ENCODE results near the gene PRL. TPM values are rescaled to one million over a fixed set of nuclear protein-coding genes. Genes with fewer than 3 reads are reported as not detected.

Gene PRL
- total RNA-seq, 1 experiment from 2014 or later, result not detected

DNA sequence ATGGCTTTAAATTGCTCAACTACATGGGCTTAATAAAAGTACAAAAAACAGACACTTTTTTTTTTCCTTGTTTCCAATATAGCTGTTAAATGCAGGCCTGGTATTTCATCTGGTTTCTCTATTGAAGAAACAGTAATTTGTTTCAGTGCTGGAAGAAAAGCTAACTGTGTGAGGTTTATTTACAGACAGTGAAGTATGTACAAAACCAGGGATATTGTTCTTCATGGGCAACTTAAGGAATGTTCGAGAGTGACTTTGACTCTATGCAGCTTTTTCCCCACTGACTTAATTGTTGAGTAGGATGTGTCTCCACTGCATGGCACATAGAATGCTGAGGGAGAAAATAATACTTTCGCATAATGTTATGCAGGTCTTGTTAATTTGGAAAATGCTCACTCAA, 31.0 kb upstream of the PRL start:
- DNase-seq, result no peak
- Histone ChIP-seq H3K14ac (ENCODE audit: insufficient read depth, low read length) (no peak overlapping the region), H3K27ac (ENCODE audit: insufficient read length, low read depth, low read length) (no peak overlapping the region), H2BK15ac (ENCODE audit: low read depth, low read length) (no peak overlapping the region), H2BK120ac (ENCODE audit: low read depth, low read length, poor library complexity, severe bottlenecking) (no peak overlapping the region), H3K56ac (ENCODE audit: insufficient read length, low read depth, low read length) (no peak overlapping the region), H3K23ac (ENCODE audit: insufficient read length, low read depth, low read length) (no peak overlapping the region), H3K79me1 (ENCODE audit: insufficient read depth, low read depth, low read length, poor library complexity, severe bottlenecking) (no peaks in the 10 kb centered on the region), H3K9ac (ENCODE audit: extremely low read depth, insufficient read length, low read length) (no peak overlapping the region), H3K27me3 (ENCODE audit: insufficient read depth, low read length) (no peaks in the 10 kb centered on the region), H3K23me2 (ENCODE audit: insufficient read length, low read depth, low read length, poor library complexity, severe bottlenecking) (no peaks in the 10 kb centered on the region), H2BK12ac (ENCODE audit: insufficient read length, low read depth, low read length) (no peak overlapping the region), H3K18ac (ENCODE audit: insufficient read length, low read depth, low read length) (no peak overlapping the region), H4K5ac (ENCODE audit: insufficient read length, low read depth, low read length) (no peak overlapping the region), H3K4ac (ENCODE audit: low read depth, low read length) (no peak overlapping the region), H3K4me1 (ENCODE audit: insufficient read depth, low read length) (peaks cover 2% of the 10 kb centered on the region; the same call in 1 of the 2 replicates), H2AK5ac (ENCODE audit: insufficient read length, low read length) (no peak overlapping the region), H2BK20ac (ENCODE audit: low read depth, low read length, poor library complexity, severe bottlenecking) (no peak overlapping the region), H2AFZ (ENCODE audit: low read length) (no peak overlapping the region), H3K79me2 (ENCODE audit: insufficient read depth, low read length) (no peaks in the 10 kb centered on the region), H2BK5ac (ENCODE audit: insufficient read length, low read length) (no peak overlapping the region), H4K91ac (ENCODE audit: insufficient read length, low read depth, low read length) (no peak overlapping the region), H3K9me3 (ENCODE audit: control insufficient read depth, low read depth, low read length) (no peaks in the 10 kb centered on the region), H4K8ac (replicated peaks; ENCODE audit: insufficient read length, low read depth, low read length) (no peak overlapping the region), H3K4me2 (ENCODE audit: insufficient read depth, insufficient read length, low read length) (no peak overlapping the region), H4K20me1 (ENCODE audit: control insufficient read depth, insufficient read depth, insufficient read length) (no peaks in the 10 kb centered on the region), H3T11ph (ENCODE audit: low read length) (no peak overlapping the region)
- H3K4me3 Mint-ChIP-seq, result no peak overlapping the region
- TF ChIP-seq, protein P1, sequence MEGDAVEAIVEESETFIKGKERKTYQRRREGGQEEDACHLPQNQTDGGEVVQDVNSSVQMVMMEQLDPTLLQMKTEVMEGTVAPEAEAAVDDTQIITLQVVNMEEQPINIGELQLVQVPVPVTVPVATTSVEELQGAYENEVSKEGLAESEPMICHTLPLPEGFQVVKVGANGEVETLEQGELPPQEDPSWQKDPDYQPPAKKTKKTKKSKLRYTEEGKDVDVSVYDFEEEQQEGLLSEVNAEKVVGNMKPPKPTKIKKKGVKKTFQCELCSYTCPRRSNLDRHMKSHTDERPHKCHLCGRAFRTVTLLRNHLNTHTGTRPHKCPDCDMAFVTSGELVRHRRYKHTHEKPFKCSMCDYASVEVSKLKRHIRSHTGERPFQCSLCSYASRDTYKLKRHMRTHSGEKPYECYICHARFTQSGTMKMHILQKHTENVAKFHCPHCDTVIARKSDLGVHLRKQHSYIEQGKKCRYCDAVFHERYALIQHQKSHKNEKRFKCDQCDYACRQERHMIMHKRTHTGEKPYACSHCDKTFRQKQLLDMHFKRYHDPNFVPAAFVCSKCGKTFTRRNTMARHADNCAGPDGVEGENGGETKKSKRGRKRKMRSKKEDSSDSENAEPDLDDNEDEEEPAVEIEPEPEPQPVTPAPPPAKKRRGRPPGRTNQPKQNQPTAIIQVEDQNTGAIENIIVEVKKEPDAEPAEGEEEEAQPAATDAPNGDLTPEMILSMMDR (conservative IDR thresholded peaks at IDR 0.05), result no peak
- no CpG with 5 or more reads among the region's 2 CpGs for WGBS (ENCODE audit: extremely low coverage, insufficient read length, low lambda C conversion rate)
- H3K27ac Mint-ChIP-seq, result no peak overlapping the region
- no peaks in the 10 kb centered on the region for H3K27me3 Mint-ChIP-seq (ENCODE audit: low read depth)
- peaks cover 9 to 10% of the 10 kb centered on the region in 2 experiments for H3K4me1 Mint-ChIP-seq
- H3K9me3 Mint-ChIP-seq, result no peaks in the 10 kb centered on the region
- no peaks in the 10 kb centered on the region; a peak in 1 of 7 replicates for H3K36me3 Mint-ChIP-seq (ENCODE audit: insufficient read depth in 1 of 3, low read depth in 3 of 3)

Data from H9 (cell line).